ENCODE results near the gene RHOD.

RHOD gene

DNA sequence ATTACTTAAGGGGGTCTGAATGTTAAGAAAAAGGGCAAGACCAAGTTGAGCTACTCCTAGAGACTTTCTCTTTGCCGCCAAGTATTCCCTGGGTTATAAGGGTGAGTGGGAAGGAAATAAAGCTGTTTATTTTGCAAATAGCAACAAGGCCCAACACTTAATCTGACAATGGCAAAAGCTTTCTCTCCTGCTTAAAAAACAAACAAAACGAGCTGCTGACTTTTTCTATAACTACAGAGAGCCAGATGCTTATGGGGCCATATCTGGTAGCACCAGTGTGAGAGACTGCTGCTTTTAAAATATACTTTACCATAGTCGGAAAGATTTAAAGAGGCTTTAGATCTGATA is 60.1 kb downstream of the RHOD start:
- H3K4me3 ChIP-seq (ENCODE audit: control insufficient read depth, low read depth, low read length): no peak overlapping the region
- TF ChIP-seq, protein P1, sequence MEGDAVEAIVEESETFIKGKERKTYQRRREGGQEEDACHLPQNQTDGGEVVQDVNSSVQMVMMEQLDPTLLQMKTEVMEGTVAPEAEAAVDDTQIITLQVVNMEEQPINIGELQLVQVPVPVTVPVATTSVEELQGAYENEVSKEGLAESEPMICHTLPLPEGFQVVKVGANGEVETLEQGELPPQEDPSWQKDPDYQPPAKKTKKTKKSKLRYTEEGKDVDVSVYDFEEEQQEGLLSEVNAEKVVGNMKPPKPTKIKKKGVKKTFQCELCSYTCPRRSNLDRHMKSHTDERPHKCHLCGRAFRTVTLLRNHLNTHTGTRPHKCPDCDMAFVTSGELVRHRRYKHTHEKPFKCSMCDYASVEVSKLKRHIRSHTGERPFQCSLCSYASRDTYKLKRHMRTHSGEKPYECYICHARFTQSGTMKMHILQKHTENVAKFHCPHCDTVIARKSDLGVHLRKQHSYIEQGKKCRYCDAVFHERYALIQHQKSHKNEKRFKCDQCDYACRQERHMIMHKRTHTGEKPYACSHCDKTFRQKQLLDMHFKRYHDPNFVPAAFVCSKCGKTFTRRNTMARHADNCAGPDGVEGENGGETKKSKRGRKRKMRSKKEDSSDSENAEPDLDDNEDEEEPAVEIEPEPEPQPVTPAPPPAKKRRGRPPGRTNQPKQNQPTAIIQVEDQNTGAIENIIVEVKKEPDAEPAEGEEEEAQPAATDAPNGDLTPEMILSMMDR (conservative IDR thresholded peaks at IDR 0.05; ENCODE audit: control insufficient read depth, insufficient read depth, low read depth, low read length): no peak
- no peak for DNase-seq (ENCODE audit: low read depth)

DNA sequence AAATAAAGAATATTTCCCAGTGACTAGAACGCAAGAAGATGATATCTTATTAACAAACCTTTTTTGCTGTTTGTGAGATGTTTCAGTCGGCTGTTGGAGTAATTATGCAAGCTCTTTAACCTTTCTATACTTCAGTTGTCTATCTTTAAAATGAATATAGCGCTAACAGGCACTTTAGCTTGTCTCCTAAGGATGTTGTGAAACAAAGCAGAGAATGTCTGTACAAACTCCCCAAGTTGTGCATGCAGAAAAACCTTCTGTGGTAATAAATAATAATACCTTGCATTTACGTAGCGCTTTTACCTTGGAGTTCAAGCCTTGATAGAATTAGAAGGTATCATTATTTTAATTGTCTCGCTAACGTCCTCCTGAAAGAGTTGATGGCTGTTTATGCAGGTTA is 60.5 kb downstream of the RHOD start:
- TF ChIP-seq, protein P1 (conservative IDR thresholded peaks at IDR 0.05; ENCODE audit: control insufficient read depth, insufficient read depth, low read depth, low read length): no peak
- H3K4me3 ChIP-seq (ENCODE audit: control insufficient read depth, low read depth, low read length): no peak overlapping the region
- no peak for DNase-seq (ENCODE audit: low read depth)

DNA sequence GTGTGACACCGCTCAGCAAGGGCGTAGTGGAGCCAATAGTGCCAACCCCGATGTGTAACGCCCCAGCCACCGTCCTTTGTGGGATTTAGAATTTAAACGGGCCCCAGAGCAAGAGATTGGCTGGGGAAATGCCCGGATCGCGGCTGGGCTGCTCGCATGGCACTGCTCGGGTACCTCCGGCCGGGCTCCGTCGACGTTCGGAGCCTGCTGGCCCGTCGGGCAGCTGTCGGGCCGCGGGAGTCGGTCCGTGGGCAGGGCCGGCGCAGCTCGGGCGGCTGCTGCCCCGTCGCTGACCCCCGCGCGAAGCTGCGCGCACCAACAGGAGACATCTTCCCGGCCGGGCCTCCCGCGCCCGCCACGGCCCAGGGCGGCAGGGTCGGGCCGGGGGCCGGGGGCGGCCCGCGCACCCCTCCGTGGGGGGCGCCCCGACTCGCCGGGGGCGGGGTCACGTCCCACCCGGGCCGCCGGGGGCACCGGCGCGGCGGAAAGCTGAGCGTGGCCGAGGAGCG is 61.1 kb downstream of the RHOD start:
- no peak overlapping the region for H3K4me3 ChIP-seq (ENCODE audit: control insufficient read depth, low read depth, low read length)
- TF ChIP-seq, protein P1 (conservative IDR thresholded peaks at IDR 0.05; ENCODE audit: control insufficient read depth, insufficient read depth, low read depth, low read length): no peak
- no peak for DNase-seq (ENCODE audit: low read depth)

DNA sequence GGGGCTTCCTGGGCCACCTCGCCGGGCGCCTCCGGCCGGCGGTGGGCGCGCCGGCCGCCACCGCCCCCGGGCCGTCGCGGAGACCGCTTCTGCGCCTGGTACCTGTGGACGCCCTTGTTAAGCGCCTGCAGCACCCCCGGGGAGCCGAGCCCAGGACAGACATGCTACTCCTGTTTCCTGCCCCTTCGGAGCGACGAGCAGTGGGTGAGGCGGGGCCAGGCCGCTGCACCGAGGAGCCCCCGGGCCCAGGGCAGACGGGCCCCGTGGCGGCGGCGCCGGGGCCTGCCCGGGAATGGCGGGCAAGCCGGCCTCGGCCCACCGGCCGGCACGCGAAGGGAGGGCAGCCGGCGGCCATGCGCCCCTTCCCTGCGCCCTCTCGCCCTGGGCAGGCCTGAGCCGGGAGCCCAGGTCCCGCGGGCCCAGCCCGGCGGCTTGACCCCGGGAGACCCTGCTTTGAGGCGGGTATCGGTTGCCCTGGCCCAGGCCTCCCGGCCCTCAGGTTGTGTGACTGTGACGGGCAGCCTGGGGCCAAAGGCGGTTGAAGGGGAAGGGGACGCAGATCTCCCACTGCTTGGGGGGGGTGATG is 61.6 kb downstream of the RHOD start:
- TF ChIP-seq, protein P1 (conservative IDR thresholded peaks at IDR 0.05; ENCODE audit: control insufficient read depth, insufficient read depth, low read depth, low read length): no peak
- peak overlapping the region; percentile 28 for H3K4me3 ChIP-seq (ENCODE audit: control insufficient read depth, low read depth, low read length)
- DNase-seq (ENCODE audit: low read depth): no peak

DNA sequence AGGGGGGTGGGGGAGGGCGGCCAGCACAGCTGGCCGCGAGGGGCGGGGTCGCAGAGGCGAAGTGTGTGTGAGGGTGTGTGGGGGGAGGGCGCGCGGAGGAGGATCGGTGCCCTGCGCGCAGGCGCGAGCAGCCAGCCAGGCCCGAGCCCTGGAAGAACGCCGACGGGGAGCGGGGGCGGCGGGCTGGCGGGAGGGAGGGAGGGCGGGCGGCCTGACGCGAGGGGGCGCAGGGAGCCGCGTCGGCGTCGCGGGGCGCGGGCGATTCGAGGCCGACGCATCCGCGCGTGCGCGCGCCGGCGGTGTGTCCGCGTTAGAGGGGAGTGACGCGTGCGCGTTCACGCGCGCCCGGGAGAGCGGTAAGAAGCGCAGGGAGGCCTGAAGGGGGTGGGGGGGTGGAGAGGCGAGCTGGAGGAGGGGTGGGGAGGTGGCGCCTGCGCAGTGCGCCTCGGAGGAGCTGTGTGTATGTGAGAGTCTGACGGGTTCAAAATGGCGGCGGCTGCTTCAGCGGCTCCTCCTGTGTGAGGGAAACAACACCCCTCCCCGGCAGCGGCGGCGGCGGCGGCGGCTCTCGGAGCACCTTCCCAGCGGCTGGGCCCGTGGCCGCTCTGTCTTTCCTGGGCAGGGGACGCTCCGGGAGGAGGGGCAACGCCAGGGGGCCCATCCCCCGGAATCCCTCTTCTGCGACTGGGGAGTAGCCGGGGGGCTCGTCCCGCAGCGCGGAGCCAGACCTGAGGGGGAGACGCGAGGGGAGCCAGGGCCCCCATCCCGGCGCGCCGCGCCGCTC is 62.3 kb downstream of the RHOD start, which contains the start of gene KDM2A:
KDM2A (plus strand) TSS at position 463 of the 784 bp plus-strand sequence. CDS start 2,054 bp downstream, outside the sequence.
- DNase-seq (ENCODE audit: low read depth): peak; percentile 98
- peak within 1 kb of the TSS; percentile 94 for H3K4me3 ChIP-seq (ENCODE audit: control insufficient read depth, low read depth, low read length)
- TF ChIP-seq, protein P1 (conservative IDR thresholded peaks at IDR 0.05; ENCODE audit: control insufficient read depth, insufficient read depth, low read depth, low read length): no peak

DNA sequence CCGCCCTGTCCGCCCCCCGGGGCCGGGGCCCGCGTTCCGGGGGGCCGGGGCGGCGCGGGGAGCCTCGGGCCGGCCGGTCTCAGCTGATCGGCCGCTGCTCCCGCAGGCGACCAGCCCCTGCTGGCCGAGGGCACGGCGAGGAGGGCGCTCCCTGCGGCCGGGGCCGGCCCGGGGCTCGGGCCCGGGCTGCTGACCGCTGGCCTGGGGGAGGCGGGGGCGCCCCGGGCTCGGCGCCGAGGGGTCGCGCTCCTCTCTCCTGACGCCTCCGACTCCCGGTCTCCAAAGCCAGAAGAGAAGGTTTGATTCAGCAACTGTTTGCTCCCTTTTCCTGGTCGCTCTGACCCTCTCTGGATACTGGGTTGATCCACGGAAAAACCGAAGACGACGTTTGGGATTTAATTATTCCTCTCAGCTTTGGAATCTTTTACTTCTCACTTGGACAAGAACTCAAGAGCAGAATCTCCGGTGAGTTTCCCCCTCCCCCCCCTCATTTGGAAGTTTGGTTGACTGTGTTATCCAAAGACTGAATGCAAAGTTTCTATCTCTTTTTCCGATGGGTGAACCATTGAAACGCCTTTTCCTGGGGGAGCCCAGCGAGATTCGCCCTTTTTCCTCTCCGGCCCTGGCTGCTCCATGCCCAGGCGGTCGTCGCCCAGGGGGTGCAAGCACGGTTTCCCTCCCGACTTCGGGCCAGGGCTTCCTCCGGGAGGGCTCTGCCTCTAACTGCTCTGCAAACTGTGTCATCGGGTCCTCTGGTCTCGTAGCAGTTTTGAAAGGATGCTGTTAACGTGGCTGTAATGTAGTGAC is 63.1 kb downstream of the RHOD start:
- TF ChIP-seq, protein P1 (conservative IDR thresholded peaks at IDR 0.05; ENCODE audit: control insufficient read depth, insufficient read depth, low read depth, low read length): no peak
- no peak for DNase-seq (ENCODE audit: low read depth)
- peak overlapping the region; percentile 94 for H3K4me3 ChIP-seq (ENCODE audit: control insufficient read depth, low read depth, low read length)
